Gastrocnemius medialis (tissue), 4 donors: ENCODE results near the gene SMIM33.

Experiments used
- CTCF ChIP-seq, 5 experiments: fragments of 450-650 bp in 3 of 5; fragments of 200-600 bp in 2 of 5; sonication (generic) in 2 of 5; IDR thresholded peaks in 4 of 5; conservative IDR thresholded peaks in 1 of 5; 1 replicate in 4 of 5; 2 replicates in 1 of 5; pipeline ENCODE4 v1.5.1; 2016 to 2019; ENCODE audit warnings: antibody characterized with exemption in 5 of 5, mild to moderate bottlenecking in 3 of 5, moderate library complexity in 3 of 5
- POLR2A ChIP-seq, 2 donors: fragments of 450-650 bp; IDR thresholded peaks; one replicate each; pipeline ENCODE4 v1.6.1; 2017; ENCODE audit warnings: antibody characterized with exemption in 2 of 2, mild to moderate bottlenecking in 2 of 2, moderate library complexity in 2 of 2

GRCh38 chr5:139481580-139482049, 10.8 kb downstream of the SMIM33 start:
- no peak for TF ChIP-seq CTCF (IDR thresholded peaks at IDR 0.05 in 4 of 5, conservative IDR thresholded peaks at IDR 0.05 in 1 of 5)
- no peak for TF ChIP-seq POLR2A (IDR thresholded peaks at IDR 0.05)
